OCI-LY7 (cell line): ENCODE measurements around the gene RTL1.

ENCODE experiments used
- EZH2phosphoT487 ChIP-seq: fragments of 200-600 bp; sonication (generic); IDR thresholded peaks from 2 replicates; pipeline ENCODE4 v1.6.1; 2018; ENCODE audit warnings: low read depth, borderline replicate concordance, mild to moderate bottlenecking, mixed run types, antibody characterized with exemption, low read length, moderate library complexity, mixed read lengths
- TF ChIP-seq, protein P1 (sequence below): fragments of 200-600 bp; sonication (generic); conservative IDR thresholded peaks from 2 replicates; pipeline ENCODE4 v1.5.1; 2014; ENCODE audit warnings: mild to moderate bottlenecking, antibody characterized with exemption, low read length, moderate library complexity, mixed read lengths

DNA sequence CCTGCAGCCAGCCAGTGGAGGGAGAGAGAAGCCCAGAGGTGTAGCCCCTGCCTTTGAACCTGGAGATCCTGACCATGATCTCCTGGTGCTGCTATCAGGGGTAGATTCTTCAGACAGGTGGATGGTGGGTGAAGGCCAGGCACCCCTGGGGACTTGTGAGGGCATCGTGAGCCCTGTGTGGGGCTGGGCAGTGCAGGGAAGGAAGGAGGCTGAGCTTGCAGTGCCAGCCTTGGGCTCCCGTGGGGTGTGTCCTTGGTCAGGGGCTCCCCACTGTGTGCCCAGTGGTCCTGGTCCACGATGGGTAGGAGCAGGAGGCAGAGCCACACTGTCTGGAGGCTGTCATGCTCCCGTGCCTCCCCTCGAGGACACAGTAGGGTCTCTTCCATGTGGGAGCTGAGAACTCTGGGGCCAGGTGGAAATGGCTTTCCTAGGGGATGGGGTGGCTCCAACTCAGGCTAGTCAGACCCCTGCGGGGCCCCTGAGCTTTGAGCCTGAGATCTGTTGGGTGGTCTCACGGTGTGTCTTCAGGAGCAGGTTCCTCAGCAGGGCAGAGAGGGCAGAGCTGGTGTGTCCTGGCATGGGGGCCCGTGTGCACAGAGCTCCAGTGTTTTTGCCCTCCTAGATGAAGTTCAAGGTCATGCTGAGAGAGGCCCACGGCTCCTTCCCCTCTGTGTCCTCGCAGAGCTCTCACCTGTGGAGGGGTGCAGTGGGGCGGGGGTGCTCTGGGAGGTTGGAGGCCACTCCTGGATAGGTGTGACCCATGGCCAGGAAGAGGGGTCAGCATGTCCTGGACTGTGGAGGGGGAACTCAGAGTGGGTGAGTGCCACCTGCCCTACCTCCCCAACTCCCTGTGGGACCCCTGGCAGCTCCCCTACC is 25.0 kb downstream of the RTL1 start:
- no peak for TF ChIP-seq EZH2phosphoT487
- TF ChIP-seq, protein P1, sequence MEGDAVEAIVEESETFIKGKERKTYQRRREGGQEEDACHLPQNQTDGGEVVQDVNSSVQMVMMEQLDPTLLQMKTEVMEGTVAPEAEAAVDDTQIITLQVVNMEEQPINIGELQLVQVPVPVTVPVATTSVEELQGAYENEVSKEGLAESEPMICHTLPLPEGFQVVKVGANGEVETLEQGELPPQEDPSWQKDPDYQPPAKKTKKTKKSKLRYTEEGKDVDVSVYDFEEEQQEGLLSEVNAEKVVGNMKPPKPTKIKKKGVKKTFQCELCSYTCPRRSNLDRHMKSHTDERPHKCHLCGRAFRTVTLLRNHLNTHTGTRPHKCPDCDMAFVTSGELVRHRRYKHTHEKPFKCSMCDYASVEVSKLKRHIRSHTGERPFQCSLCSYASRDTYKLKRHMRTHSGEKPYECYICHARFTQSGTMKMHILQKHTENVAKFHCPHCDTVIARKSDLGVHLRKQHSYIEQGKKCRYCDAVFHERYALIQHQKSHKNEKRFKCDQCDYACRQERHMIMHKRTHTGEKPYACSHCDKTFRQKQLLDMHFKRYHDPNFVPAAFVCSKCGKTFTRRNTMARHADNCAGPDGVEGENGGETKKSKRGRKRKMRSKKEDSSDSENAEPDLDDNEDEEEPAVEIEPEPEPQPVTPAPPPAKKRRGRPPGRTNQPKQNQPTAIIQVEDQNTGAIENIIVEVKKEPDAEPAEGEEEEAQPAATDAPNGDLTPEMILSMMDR, result no peak
